Calu3 (cell line): ENCODE data around the gene LZTS2. TPM values are rescaled to one million over a fixed set of nuclear protein-coding genes. Genes with fewer than 3 reads are reported as not detected.

Experiments used
- BruUV-seq: library from RNA; stranded (reverse); fragments of 400-500 nt; replicated peaks from 2 replicates; lab custom pipeline; 2021; lab: Mats Ljungman, UMichigan
- CTCF ChIA-PET: fragments of 300-600 bp; sonication (Branson Sonifier 250); formaldehyde crosslinking; loops from one replicate; lab custom pipeline; 2022; ENCODE audit warnings: antibody characterized with exemption; lab: Charles Lee
- DNase-seq: peaks from one replicate; pipeline ENCODE4 v3.0.0; 2022
- H3K27ac Mint-ChIP-seq: one replicate; pipeline ENCODE4 v1.8.0; 2022; ENCODE audit warnings: mixed read lengths; ENCODE audit not compliant: unreplicated experiment
- H3K27me3 Mint-ChIP-seq: one replicate; pipeline ENCODE4 v1.8.0; 2022; ENCODE audit warnings: mixed read lengths; ENCODE audit not compliant: unreplicated experiment
- H3K36me3 Mint-ChIP-seq: one replicate; pipeline ENCODE4 v1.8.0; 2022; ENCODE audit warnings: mild to moderate bottlenecking, moderate library complexity, mixed read lengths; ENCODE audit not compliant: insufficient read depth, unreplicated experiment
- H3K4me1 Mint-ChIP-seq: one replicate; pipeline ENCODE4 v1.8.0; 2022; ENCODE audit warnings: mild to moderate bottlenecking, low read depth, mixed read lengths; ENCODE audit not compliant: unreplicated experiment
- H3K4me3 Mint-ChIP-seq: one replicate; pipeline ENCODE4 v1.8.0; 2022; ENCODE audit warnings: mild to moderate bottlenecking, low read depth, moderate library complexity, mixed read lengths; ENCODE audit not compliant: unreplicated experiment
- H3K9me3 Mint-ChIP-seq: one replicate; pipeline ENCODE4 v1.8.0; 2022; ENCODE audit warnings: low read depth, mixed read lengths; ENCODE audit not compliant: unreplicated experiment
- intact Hi-C: fragments of 100-400 bp; cut with micrococcal nuclease; formaldehyde crosslinking; loops from one replicate; pipeline ENCODE4 v1.10.0; 2022; ENCODE audit not compliant: unreplicated experiment
- total RNA-seq: library from RNA; stranded (reverse); gene quantifications from 2 replicates; pipeline ENCODE4 v1.2.3, GENCODE V29; 2022
- TF ChIP-seq, protein P1 (sequence below): fragments of 200-600 bp; IDR thresholded peaks from one replicate; pipeline ENCODE4 v1.8.0; 2022; ENCODE audit warnings: antibody characterized with exemption; ENCODE audit not compliant: unreplicated experiment

LZTS2 gene
- total RNA-seq, 1 experiment from 2014 or later: 23.7 TPM

DNA sequence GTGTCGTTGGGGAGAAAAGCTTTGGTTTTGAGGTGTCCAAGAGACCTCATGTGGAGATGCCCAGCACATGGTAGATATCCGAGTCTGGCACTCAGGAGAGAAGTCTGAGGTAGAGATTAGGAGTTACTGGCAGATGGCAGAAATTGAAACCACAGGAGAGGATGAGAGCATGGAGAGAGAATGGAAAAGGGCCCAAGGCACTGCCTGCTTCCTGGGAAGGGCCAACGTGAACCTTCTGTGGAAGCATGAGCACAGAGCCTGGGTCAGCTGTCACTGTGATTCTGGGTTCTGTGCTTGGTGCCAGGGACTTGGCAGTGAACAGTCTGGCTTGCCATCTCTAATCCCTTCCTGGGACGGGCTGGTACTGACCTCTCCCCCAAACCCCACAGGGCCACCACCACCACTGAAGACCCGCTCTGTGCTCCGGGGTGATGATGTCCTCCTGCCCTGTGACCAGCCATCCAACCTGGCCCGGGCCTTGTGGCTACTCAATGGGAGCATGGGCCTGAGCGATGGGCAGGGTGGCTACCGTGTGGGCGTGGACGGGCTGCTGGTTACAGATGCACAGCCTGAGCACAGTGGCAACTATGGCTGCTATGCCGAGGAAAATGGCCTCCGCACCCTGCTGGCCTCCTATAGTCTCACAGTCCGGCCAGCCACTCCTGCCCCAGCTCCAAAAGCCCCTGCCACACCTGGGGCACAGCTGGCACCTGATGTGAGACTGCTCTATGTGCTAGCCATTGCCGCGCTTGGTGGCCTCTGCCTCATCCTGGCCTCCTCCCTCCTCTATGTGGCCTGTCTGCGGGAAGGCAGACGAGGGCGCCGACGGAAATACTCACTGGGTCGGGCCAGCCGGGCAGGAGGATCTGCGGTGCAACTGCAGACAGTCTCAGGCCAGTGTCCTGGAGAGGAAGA, 16.4 kb upstream of the LZTS2 start:
- BruUV-seq: no TSS peak
- no peak overlapping the region for H3K4me3 Mint-ChIP-seq
- H3K36me3 Mint-ChIP-seq: peaks cover 26% of the 10 kb centered on the region
- CTCF ChIA-PET: interaction anchor here (0.6 kb wide), 1 partner anchor 101 kb away, joined by 3 read pairs; no protein-coding TSS in a partner anchor
- intact Hi-C loops: no loop called here
- no peaks in the 10 kb centered on the region for H3K4me1 Mint-ChIP-seq
- no peaks in the 10 kb centered on the region for H3K9me3 Mint-ChIP-seq
- TF ChIP-seq, protein P1, sequence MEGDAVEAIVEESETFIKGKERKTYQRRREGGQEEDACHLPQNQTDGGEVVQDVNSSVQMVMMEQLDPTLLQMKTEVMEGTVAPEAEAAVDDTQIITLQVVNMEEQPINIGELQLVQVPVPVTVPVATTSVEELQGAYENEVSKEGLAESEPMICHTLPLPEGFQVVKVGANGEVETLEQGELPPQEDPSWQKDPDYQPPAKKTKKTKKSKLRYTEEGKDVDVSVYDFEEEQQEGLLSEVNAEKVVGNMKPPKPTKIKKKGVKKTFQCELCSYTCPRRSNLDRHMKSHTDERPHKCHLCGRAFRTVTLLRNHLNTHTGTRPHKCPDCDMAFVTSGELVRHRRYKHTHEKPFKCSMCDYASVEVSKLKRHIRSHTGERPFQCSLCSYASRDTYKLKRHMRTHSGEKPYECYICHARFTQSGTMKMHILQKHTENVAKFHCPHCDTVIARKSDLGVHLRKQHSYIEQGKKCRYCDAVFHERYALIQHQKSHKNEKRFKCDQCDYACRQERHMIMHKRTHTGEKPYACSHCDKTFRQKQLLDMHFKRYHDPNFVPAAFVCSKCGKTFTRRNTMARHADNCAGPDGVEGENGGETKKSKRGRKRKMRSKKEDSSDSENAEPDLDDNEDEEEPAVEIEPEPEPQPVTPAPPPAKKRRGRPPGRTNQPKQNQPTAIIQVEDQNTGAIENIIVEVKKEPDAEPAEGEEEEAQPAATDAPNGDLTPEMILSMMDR: no peak
- no peaks in the 10 kb centered on the region for H3K27me3 Mint-ChIP-seq
- no peak for DNase-seq
- no peak overlapping the region for H3K27ac Mint-ChIP-seq

DNA sequence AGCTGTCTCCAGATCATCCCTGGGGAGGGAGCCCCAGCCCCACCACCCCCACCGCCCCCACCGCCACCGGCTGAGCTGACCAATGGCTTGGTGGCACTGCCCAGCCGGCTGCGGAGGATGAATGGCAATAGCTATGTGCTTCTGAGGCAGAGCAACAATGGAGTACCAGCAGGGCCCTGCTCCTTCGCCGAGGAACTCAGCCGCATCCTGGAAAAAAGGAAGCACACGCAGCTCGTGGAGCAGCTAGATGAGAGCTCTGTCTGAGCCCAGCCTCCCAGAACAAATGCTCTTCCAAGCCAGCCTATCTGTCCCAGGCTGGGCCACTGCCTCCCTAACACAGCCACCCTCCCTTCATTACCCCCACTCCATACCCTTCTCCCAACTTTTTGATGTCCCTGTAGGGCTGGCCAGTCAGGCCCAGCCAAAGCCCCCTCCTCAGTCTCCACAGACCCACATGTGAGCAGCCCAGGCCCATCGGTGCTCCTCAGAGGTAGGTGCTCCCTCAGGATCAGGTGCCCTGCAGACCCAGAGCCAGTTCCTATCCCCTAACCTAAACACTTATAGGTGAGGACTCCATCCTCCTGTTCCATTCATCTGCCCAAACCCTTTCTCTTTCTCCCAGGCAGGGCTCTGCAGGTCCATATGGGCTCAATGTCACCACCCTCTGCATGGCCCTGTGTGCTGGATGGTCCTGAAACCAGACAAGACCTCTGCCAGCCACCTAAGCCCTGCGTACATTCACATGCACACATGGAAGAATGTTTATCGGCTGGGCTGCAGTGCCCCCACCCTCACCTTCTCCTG, 15.5 kb upstream of the LZTS2 start:
- no peak for DNase-seq
- H3K9me3 Mint-ChIP-seq: no peaks in the 10 kb centered on the region
- peaks cover 23% of the 10 kb centered on the region for H3K36me3 Mint-ChIP-seq
- no TSS peak for BruUV-seq
- H3K4me1 Mint-ChIP-seq: no peaks in the 10 kb centered on the region
- no peak overlapping the region for H3K27ac Mint-ChIP-seq
- H3K27me3 Mint-ChIP-seq: no peaks in the 10 kb centered on the region
- no peak overlapping the region for H3K4me3 Mint-ChIP-seq
- intact Hi-C loops: no loop called here
- CTCF ChIA-PET: interaction anchor here (0.6 kb wide), 1 partner anchor 100 kb away, joined by 3 read pairs; no protein-coding TSS in a partner anchor
- TF ChIP-seq, protein P1: no peak

DNA sequence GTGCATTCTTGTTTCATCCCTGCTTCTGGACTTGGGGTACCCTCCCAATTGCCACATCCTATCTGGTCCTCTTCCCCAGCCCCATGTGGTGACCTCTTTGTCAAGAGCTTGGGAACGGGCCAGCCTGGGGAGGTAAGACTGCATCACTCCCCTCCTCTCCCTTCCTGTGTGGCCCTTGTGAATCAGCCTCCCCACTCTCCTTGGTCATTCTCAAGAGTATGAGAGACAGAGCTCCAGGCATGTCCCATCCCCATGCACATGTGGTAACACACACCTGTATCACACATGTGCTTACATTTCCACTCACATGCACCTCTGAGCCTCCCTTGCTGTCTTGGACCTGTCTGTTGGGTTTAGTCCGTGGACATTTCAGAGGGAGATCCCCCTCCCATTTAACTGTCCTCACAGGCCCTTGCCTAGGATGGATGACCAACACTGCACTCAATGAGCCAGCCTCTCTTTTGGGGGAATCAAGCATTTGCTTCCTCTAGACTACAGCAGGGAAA, 14.9 kb upstream of the LZTS2 start:
- Mint-ChIP-seq H3K36me3 (peaks cover 21% of the 10 kb centered on the region), H3K9me3 (no peaks in the 10 kb centered on the region), H3K27me3 (no peaks in the 10 kb centered on the region), H3K4me1 (no peaks in the 10 kb centered on the region), H3K4me3 (no peak overlapping the region), H3K27ac (no peak overlapping the region)
- DNase-seq: no peak
- CTCF ChIA-PET: interaction anchor here (0.8 kb wide), 1 partner anchor 50 kb away, joined by 3 read pairs; no protein-coding TSS in a partner anchor
- intact Hi-C loops: no loop called here
- no TSS peak for BruUV-seq
- TF ChIP-seq, protein P1: no peak

DNA sequence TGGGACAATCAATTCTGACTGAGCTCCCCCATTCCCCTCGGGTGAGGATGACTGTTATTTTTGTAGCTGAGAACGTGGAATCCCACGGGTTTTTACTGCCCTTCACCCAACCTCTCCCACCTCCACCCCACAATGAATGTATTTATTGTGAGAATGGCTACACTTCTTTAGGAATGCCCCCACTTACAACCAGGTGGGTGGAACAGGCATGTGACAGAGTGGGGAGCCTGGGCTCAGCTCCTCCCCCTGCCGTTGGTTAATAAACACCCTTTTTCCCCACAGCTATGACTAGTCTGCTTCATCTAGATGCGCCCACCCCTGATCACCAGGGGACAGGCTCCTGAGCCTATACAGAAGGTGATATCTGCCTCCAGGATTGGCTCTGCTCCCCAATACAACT, 14.3 kb upstream of the LZTS2 start:
- Mint-ChIP-seq H3K36me3 (peaks cover 21% of the 10 kb centered on the region), H3K4me3 (no peak overlapping the region), H3K4me1 (no peaks in the 10 kb centered on the region), H3K27ac (no peak overlapping the region), H3K9me3 (no peaks in the 10 kb centered on the region), H3K27me3 (no peaks in the 10 kb centered on the region)
- CTCF ChIA-PET: interaction anchor here (0.8 kb wide), 1 partner anchor 51 kb away, joined by 3 read pairs; no protein-coding TSS in a partner anchor
- intact Hi-C loops: no loop called here
- TF ChIP-seq, protein P1: no peak
- BruUV-seq: no TSS peak
- no peak for DNase-seq
